ENCODE measurements around the gene HOXD3. TPM values are rescaled to one million over a fixed set of nuclear protein-coding genes. Genes with fewer than 3 reads are reported as not detected.

The HOXD3 gene
- polyA plus RNA-seq, 1 donor (not counting 4 experiments of a cell fraction or from before 2014, with no cell fraction given): not detected

GRCh38 chr2:176140513-176141317 is 16.4 kb upstream of the HOXD3 start:
- H3K4me1 ChIP-seq (ENCODE audit: control insufficient read depth, extremely low read depth, insufficient read depth, low read length): no peaks in the 10 kb centered on the region
- peak overlapping the region; percentile 44 to 51 (median 49) for H3K4me3 ChIP-seq (ENCODE audit: control insufficient read depth in 2 of 3, extremely low read depth in 1 of 3, insufficient read depth in 2 of 3, low read depth in 1 of 3, low read length in 3 of 3)
- peaks cover 74% of the 10 kb centered on the region for H3K27me3 ChIP-seq (ENCODE audit: control insufficient read depth, extremely low read depth, insufficient read depth, low read length)
- dilution Hi-C loops (cut with MboI; ENCODE audit: extremely low pct_ligation_motif_present, low sequenced_read_pairs): no loop called here
- H3K9me1 ChIP-seq (ENCODE audit: control insufficient read depth, extremely low read depth, insufficient read depth, low read length): no peaks in the 10 kb centered on the region
- no peaks in the 10 kb centered on the region for H3K36me3 ChIP-seq (ENCODE audit: control insufficient read depth in 2 of 2, extremely low read depth in 1 of 2, insufficient read depth in 2 of 2, low read length in 2 of 2)
- H3K9me3 ChIP-seq (ENCODE audit: control insufficient read depth, low read depth, low read length): peaks cover 8% of the 10 kb centered on the region
- peak overlapping the region; percentile 60 for H2AFZ ChIP-seq (ENCODE audit: control insufficient read depth, low read length)
- H3K27ac ChIP-seq (ENCODE audit: control insufficient read depth, insufficient read depth, low read length): no peak overlapping the region
- no peaks in the 10 kb centered on the region for H4K20me1 ChIP-seq (ENCODE audit: control insufficient read depth, extremely low read depth, insufficient read depth, low read length)
- H3K9ac ChIP-seq (ENCODE audit: control insufficient read depth, extremely low read depth, insufficient read depth, low read length): no peak overlapping the region
- H3K4me2 ChIP-seq (ENCODE audit: control insufficient read depth, extremely low read depth, insufficient read depth, low read depth, low read length): peak overlapping the region; percentile 48
- no peaks in the 10 kb centered on the region for H3K79me2 ChIP-seq (ENCODE audit: control insufficient read depth, insufficient read depth, low read length)
- DNase-seq (ENCODE audit: low read depth, low spot score) (no peak), FAIRE-seq (no peak)
- TF ChIP-seq EZH2 (IDR thresholded peaks at IDR 0.05; ENCODE audit: low read length): no peak
- TF ChIP-seq CTCF (optimal IDR thresholded peaks at IDR 0.05 in 1 of 3, IDR thresholded peaks at IDR 0.05 in 1 of 3, conservative IDR thresholded peaks at IDR 0.05 in 1 of 3; ENCODE audit: extremely low read depth in 1 of 3, insufficient read depth in 2 of 3, low read length in 3 of 3): peak; percentile 47 to 92 (median 87)

- Histone ChIP-seq H3K9me3 (ENCODE audit: control insufficient read depth, low read depth, low read length) (peaks cover 8% of the 10 kb centered on the region), H3K4me3 (ENCODE audit: control insufficient read depth in 2 of 3, extremely low read depth in 1 of 3, insufficient read depth in 2 of 3, low read depth in 1 of 3, low read length in 3 of 3) (no peak overlapping the region), H3K36me3 (ENCODE audit: control insufficient read depth in 2 of 2, extremely low read depth in 1 of 2, insufficient read depth in 2 of 2, low read length in 2 of 2) (no peaks in the 10 kb centered on the region), H3K9ac (ENCODE audit: control insufficient read depth, extremely low read depth, insufficient read depth, low read length) (no peak overlapping the region), H3K4me1 (ENCODE audit: control insufficient read depth, extremely low read depth, insufficient read depth, low read length) (no peaks in the 10 kb centered on the region), H3K4me2 (ENCODE audit: control insufficient read depth, extremely low read depth, insufficient read depth, low read depth, low read length) (no peak overlapping the region), H3K27ac (ENCODE audit: control insufficient read depth, insufficient read depth, low read length) (no peak overlapping the region), H2AFZ (ENCODE audit: control insufficient read depth, low read length) (no peak overlapping the region), H3K9me1 (ENCODE audit: control insufficient read depth, extremely low read depth, insufficient read depth, low read length) (no peaks in the 10 kb centered on the region), H3K27me3 (ENCODE audit: control insufficient read depth, extremely low read depth, insufficient read depth, low read length) (peaks cover 74% of the 10 kb centered on the region), H3K79me2 (ENCODE audit: control insufficient read depth, insufficient read depth, low read length) (no peaks in the 10 kb centered on the region), H4K20me1 (ENCODE audit: control insufficient read depth, extremely low read depth, insufficient read depth, low read length) (no peaks in the 10 kb centered on the region)
- dilution Hi-C loops (cut with MboI; ENCODE audit: extremely low pct_ligation_motif_present, low sequenced_read_pairs): no loop called here
- FAIRE-seq (no peak), DNase-seq (ENCODE audit: low read depth, low spot score) (no peak)
- TF ChIP-seq EZH2 (IDR thresholded peaks at IDR 0.05; ENCODE audit: low read length): no peak
- TF ChIP-seq CTCF (optimal IDR thresholded peaks at IDR 0.05 in 1 of 3, IDR thresholded peaks at IDR 0.05 in 1 of 3, conservative IDR thresholded peaks at IDR 0.05 in 1 of 3; ENCODE audit: extremely low read depth in 1 of 3, insufficient read depth in 2 of 3, low read length in 3 of 3): no peak
Observed at GRCh38 chr2:176142281-176142680, 14.8 kb upstream of the HOXD3 start.

Measured in keratinocyte (primary cell).